ENCODE measurements around the gene ASB2.

Gene ASB2

DNA sequence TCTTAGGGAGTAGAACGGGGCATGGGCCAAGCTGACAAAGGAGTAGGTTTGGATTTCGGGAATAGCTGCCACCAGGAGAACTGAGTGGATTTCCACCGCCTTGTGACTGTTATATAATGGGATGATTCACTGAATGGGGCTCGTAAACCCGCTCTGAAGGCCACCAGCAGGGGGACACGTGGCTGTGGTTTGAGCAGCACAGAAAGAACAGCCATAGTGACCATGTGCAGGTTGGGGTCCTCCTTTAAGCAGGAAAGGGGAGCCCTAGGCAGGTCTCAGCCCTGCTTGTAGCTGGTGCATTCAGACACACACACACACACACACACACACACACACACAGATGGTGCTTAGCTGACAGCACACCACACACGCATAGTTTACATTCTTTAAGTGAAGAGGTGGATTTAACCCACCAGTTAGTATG, 8.6 kb upstream of the ASB2 start:
- TF ChIP-seq EZH2 (IDR thresholded peaks at IDR 0.05; ENCODE audit: borderline replicate concordance, low read depth, low read length, severe bottlenecking), result no peak
- TF ChIP-seq, protein P1, sequence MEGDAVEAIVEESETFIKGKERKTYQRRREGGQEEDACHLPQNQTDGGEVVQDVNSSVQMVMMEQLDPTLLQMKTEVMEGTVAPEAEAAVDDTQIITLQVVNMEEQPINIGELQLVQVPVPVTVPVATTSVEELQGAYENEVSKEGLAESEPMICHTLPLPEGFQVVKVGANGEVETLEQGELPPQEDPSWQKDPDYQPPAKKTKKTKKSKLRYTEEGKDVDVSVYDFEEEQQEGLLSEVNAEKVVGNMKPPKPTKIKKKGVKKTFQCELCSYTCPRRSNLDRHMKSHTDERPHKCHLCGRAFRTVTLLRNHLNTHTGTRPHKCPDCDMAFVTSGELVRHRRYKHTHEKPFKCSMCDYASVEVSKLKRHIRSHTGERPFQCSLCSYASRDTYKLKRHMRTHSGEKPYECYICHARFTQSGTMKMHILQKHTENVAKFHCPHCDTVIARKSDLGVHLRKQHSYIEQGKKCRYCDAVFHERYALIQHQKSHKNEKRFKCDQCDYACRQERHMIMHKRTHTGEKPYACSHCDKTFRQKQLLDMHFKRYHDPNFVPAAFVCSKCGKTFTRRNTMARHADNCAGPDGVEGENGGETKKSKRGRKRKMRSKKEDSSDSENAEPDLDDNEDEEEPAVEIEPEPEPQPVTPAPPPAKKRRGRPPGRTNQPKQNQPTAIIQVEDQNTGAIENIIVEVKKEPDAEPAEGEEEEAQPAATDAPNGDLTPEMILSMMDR (IDR thresholded peaks at IDR 0.05; ENCODE audit: borderline replicate concordance, extremely low read depth, low read length, poor library complexity, severe bottlenecking), result peak; percentile 25
- H3K4me2 ChIP-seq (ENCODE audit: insufficient read depth, low read length), result no peak overlapping the region
- H3K4me3 ChIP-seq (ENCODE audit: low read depth in 1 of 2, low read length in 2 of 2), result no peak overlapping the region
- H2AFZ ChIP-seq (ENCODE audit: low read depth, low read length), result no peak overlapping the region
- H3K27me3 ChIP-seq (ENCODE audit: insufficient read depth, low read length, poor library complexity), result peaks cover 14% of the 10 kb centered on the region
- H3K9me3 ChIP-seq (ENCODE audit: insufficient read depth, low read length, severe bottlenecking), result no peaks in the 10 kb centered on the region
- no peak for ATAC-seq (ENCODE audit: insufficient read depth, low read depth)
- H3K27ac ChIP-seq (ENCODE audit: low read length), result no peak overlapping the region
- H3K9ac ChIP-seq (ENCODE audit: low read depth, low read length), result no peak overlapping the region
- no peak for DNase-seq
- H3K4me1 ChIP-seq (ENCODE audit: insufficient read depth, low read length), result no peaks in the 10 kb centered on the region
- H3K79me2 ChIP-seq (ENCODE audit: insufficient read depth, low read length), result no peaks in the 10 kb centered on the region
- peaks cover 16% of the 10 kb centered on the region; the same call in 1 of the 2 replicates for H4K20me1 ChIP-seq (ENCODE audit: insufficient read depth, low read length)
- H3K36me3 ChIP-seq (ENCODE audit: insufficient read depth, low read length), result no peaks in the 10 kb centered on the region

DNA sequence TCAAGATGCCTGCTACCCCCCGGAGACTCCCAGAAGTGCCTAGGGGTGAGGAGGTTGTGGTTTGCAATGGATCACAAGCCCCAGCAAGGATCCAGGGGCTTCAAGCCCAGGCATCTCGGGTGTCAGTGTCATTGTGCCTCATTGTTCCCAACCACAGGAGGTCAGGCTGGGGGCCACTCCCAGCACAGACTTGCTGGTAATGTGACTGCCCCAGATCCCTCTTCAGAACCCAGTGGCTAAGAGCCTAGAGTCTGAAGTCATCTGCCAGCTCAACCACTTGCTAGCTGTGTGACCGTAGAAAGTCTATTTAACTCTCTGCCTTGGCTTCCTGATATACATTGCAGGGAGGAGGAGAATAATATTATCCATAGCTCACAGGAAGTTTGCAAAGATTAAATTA, 7.7 kb upstream of the ASB2 start:
- TF ChIP-seq EZH2 (IDR thresholded peaks at IDR 0.05; ENCODE audit: borderline replicate concordance, low read depth, low read length, severe bottlenecking), result no peak
- TF ChIP-seq, protein P1 (IDR thresholded peaks at IDR 0.05; ENCODE audit: borderline replicate concordance, extremely low read depth, low read length, poor library complexity, severe bottlenecking), result no peak
- Histone ChIP-seq H4K20me1 (ENCODE audit: insufficient read depth, low read length) (peaks cover 12% of the 10 kb centered on the region; the same call in 1 of the 2 replicates), H3K4me2 (ENCODE audit: insufficient read depth, low read length) (no peak overlapping the region), H3K4me3 (ENCODE audit: low read depth in 1 of 2, low read length in 2 of 2) (no peak overlapping the region), H2AFZ (ENCODE audit: low read depth, low read length) (no peak overlapping the region), H3K4me1 (ENCODE audit: insufficient read depth, low read length) (no peaks in the 10 kb centered on the region), H3K36me3 (ENCODE audit: insufficient read depth, low read length) (no peaks in the 10 kb centered on the region), H3K79me2 (ENCODE audit: insufficient read depth, low read length) (no peaks in the 10 kb centered on the region), H3K27me3 (ENCODE audit: insufficient read depth, low read length, poor library complexity) (peaks cover 14% of the 10 kb centered on the region), H3K9ac (ENCODE audit: low read depth, low read length) (no peak overlapping the region), H3K27ac (ENCODE audit: low read length) (no peak overlapping the region), H3K9me3 (ENCODE audit: insufficient read depth, low read length, severe bottlenecking) (no peaks in the 10 kb centered on the region)
- ATAC-seq (ENCODE audit: insufficient read depth, low read depth), result no peak
- DNase-seq, result no peak

DNA sequence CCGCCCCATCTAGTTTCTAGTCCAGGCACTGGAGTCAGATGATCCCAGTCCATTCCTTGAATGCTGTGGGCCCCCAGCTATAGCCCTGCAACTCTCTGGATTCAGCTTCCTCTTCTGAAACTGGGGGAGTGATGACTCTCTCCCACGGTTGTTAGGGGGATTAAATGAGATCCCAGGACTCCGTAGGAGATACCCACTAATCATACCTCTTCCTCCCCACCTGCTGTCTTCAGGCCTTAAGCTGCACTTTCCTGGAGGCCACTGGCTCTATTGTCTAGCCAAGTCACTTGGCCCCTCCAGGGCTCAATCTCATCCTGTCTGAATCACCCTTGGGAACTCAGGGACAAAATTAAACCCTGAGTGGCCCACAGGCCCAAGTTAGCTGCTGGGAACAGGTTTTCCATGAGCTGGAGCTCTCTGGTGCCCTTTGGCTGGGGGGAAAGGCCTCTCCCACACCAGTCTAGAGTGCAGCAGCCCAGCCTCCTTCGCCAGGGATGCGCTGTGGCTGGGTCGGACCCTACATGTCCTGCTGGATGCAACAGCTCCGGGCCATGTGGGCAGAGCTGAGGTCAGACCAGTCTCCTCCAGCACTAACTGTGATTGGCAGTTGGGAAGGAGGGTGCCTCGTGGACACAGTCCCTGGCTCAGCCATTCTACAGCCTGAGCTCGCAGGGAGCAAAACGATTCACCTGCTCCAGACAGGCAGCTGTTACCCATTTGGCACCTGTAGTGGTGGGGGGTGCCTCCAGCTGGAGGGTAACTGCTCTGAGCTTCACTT, 6.0 kb upstream of the ASB2 start:
- Histone ChIP-seq H4K20me1 (ENCODE audit: insufficient read depth, low read length) (peaks cover 11% of the 10 kb centered on the region; the same call in 1 of the 2 replicates), H2AFZ (ENCODE audit: low read depth, low read length) (no peak overlapping the region), H3K9ac (ENCODE audit: low read depth, low read length) (no peak overlapping the region), H3K4me2 (ENCODE audit: insufficient read depth, low read length) (no peak overlapping the region), H3K4me1 (ENCODE audit: insufficient read depth, low read length) (peaks cover 4% of the 10 kb centered on the region; the same call in 1 of the 2 replicates), H3K4me3 (ENCODE audit: low read depth in 1 of 2, low read length in 2 of 2) (no peak overlapping the region), H3K9me3 (ENCODE audit: insufficient read depth, low read length, severe bottlenecking) (peaks cover 8% of the 10 kb centered on the region), H3K36me3 (ENCODE audit: insufficient read depth, low read length) (no peaks in the 10 kb centered on the region), H3K27ac (ENCODE audit: low read length) (no peak overlapping the region), H3K27me3 (ENCODE audit: insufficient read depth, low read length, poor library complexity) (peaks cover 14% of the 10 kb centered on the region), H3K79me2 (ENCODE audit: insufficient read depth, low read length) (no peaks in the 10 kb centered on the region)
- ATAC-seq (ENCODE audit: insufficient read depth, low read depth) (no peak), DNase-seq (no peak)
- TF ChIP-seq, protein P1 (IDR thresholded peaks at IDR 0.05; ENCODE audit: borderline replicate concordance, extremely low read depth, low read length, poor library complexity, severe bottlenecking), result no peak
- TF ChIP-seq EZH2 (IDR thresholded peaks at IDR 0.05; ENCODE audit: borderline replicate concordance, low read depth, low read length, severe bottlenecking), result no peak

Measured in DND-41 (cell line).